H1 (cell line): ENCODE measurements around the gene PDE3A. TPM values are rescaled to one million over a fixed set of nuclear protein-coding genes. Genes with fewer than 3 reads are reported as not detected.

Experiments
- CTCF ChIA-PET: fragments of 300-600 bp; sonication (Branson Sonifier 250); formaldehyde crosslinking; loops from one replicate; lab custom pipeline; 2021; ENCODE audit not compliant: partially characterized antibody; lab: Charles Lee
- POLR2A ChIA-PET: fragments of 300-600 bp; sonication (Branson Sonifier 250); formaldehyde crosslinking; loops from one replicate; lab custom pipeline; 2021; ENCODE audit warnings: inconsistent platforms; ENCODE audit not compliant: partially characterized antibody; lab: Charles Lee
- DNase-seq, 2 experiments: peaks; one replicate each; pipeline versions ENCODE4 v3.0.0 to v3.0.0-alpha.2; 2010 to 2022; ENCODE audit warnings: low spot score in 2 of 2, low read depth in 1 of 2, mixed read lengths in 1 of 2
- FAIRE-seq: peaks from 2 replicates; lab custom pipeline; 2011; peaks lifted over from hg19 to GRCh38; lab: Jason Lieb, UNC
- H2AFZ ChIP-seq: 2 replicates; pipeline ENCODE4 v1.8.1; 2012; ENCODE audit warnings: low read length, inconsistent platforms
- H2AK5ac ChIP-seq: 2 replicates; pipeline ENCODE4 v1.6.1; 2013; ENCODE audit warnings: low read depth, low read length
- H2BK120ac ChIP-seq: replicated peaks from 2 replicates; pipeline ENCODE3; 2013; ENCODE audit warnings: low read depth, low read length, inconsistent platforms
- H2BK12ac ChIP-seq: 2 replicates; pipeline ENCODE4 v1.6.1; 2013; ENCODE audit warnings: low read depth, low read length
- H2BK15ac ChIP-seq: 2 replicates; pipeline ENCODE4 v1.6.1; 2013; ENCODE audit warnings: low read length
- H2BK20ac ChIP-seq: 2 replicates; pipeline ENCODE4 v1.6.1; 2013; ENCODE audit warnings: low read length
- H2BK5ac ChIP-seq: 2 replicates; pipeline ENCODE4 v1.6.1; 2013; ENCODE audit warnings: low read depth, low read length
- H3K14ac ChIP-seq: 2 replicates; pipeline ENCODE4 v1.6.1; 2013; ENCODE audit warnings: inconsistent platforms; ENCODE audit not compliant: insufficient read length
- H3K18ac ChIP-seq: 2 replicates; pipeline ENCODE4 v1.6.1; 2013; ENCODE audit warnings: low read length; ENCODE audit errors: extremely low read depth
- H3K23ac ChIP-seq: 2 replicates; pipeline ENCODE4 v1.6.1; 2013; ENCODE audit warnings: inconsistent platforms; ENCODE audit not compliant: insufficient read length
- H3K23me2 ChIP-seq: 2 replicates; pipeline ENCODE4 v1.6.1; 2013; ENCODE audit warnings: low read depth, low read length
- H3K27ac ChIP-seq: 2 replicates; pipeline ENCODE4 v1.6.1; 2011; ENCODE audit warnings: low read depth, low read length, inconsistent platforms
- H3K27me3 ChIP-seq, 4 experiments: replicated peaks in 1 of 4; 1 replicate in 1 of 4; 2 replicates in 3 of 4; pipeline versions ENCODE4 v1.6.1 to v1.8.1; 2011 to 2013; ENCODE audit warnings: low read length in 3 of 4, mild to moderate bottlenecking in 3 of 4, inconsistent platforms in 2 of 4, mixed read lengths in 2 of 4, moderate library complexity in 1 of 4; ENCODE audit not compliant: control insufficient read depth in 3 of 4, insufficient read depth in 3 of 4; ENCODE audit errors: extremely low read depth in 1 of 4
- H3K36me3 ChIP-seq, 4 experiments: 2 replicates each; pipeline versions ENCODE4 v1.6.1 to v1.8.1; 2011 to 2013; ENCODE audit warnings: mild to moderate bottlenecking in 4 of 4, low read length in 3 of 4, moderate library complexity in 2 of 4, control low read depth in 1 of 4, inconsistent platforms in 1 of 4; ENCODE audit not compliant: insufficient read depth in 4 of 4, control insufficient read depth in 2 of 4
- H3K4ac ChIP-seq: replicated peaks from 2 replicates; pipeline ENCODE3; 2013; ENCODE audit warnings: low read length, low read depth, mixed read lengths, inconsistent platforms; ENCODE audit not compliant: insufficient read length
- H3K4me1 ChIP-seq, 4 experiments: replicated peaks in 1 of 4; 1 replicate in 1 of 4; 2 replicates in 3 of 4; pipeline versions ENCODE4 v1.6.1 to v1.8.1; 2011 to 2013; ENCODE audit warnings: low read length in 3 of 4, inconsistent platforms in 2 of 4, mixed read lengths in 1 of 4; ENCODE audit not compliant: insufficient read depth in 4 of 4, control insufficient read depth in 3 of 4
- H3K4me2 ChIP-seq, 2 experiments: 2 replicates each; pipeline versions ENCODE4 v1.6.1 to v1.8.1; 2011 to 2013; ENCODE audit warnings: low read depth in 2 of 2, low read length in 2 of 2, control low read depth in 1 of 2, inconsistent platforms in 1 of 2, mild to moderate bottlenecking in 1 of 2; ENCODE audit not compliant: insufficient read depth in 1 of 2
- H3K4me3 ChIP-seq, 4 experiments: fragments of 200-600, 300-600 bp in 1 of 4; sonication (generic), shearing (Covaris generic), sonication (Bioruptor Twin) in 1 of 4; 2 replicates each; pipeline versions ENCODE4 v1.5.1 to v1.8.1; 2011 to 2016; ENCODE audit warnings: low read length in 4 of 4, low read depth in 3 of 4, control low read depth in 2 of 4, inconsistent platforms in 2 of 4, mild to moderate bottlenecking in 2 of 4, mixed read lengths in 1 of 4, moderate library complexity in 1 of 4; ENCODE audit not compliant: insufficient read depth in 2 of 4; ENCODE audit errors: extremely low read depth in 1 of 4
- H3K56ac ChIP-seq: replicated peaks from 2 replicates; pipeline ENCODE3; 2013; ENCODE audit warnings: low read depth, mild to moderate bottlenecking, mixed read lengths, low read length, inconsistent platforms; ENCODE audit not compliant: insufficient read length
- H3K79me1 ChIP-seq: 2 replicates; pipeline ENCODE4 v1.6.1; 2013; ENCODE audit warnings: low read depth, low read length, control low read depth
- H3K79me2 ChIP-seq, 2 experiments: 2 replicates each; pipeline versions ENCODE4 v1.6.1 to v1.8.1; 2012 to 2013; ENCODE audit warnings: low read length in 2 of 2, mild to moderate bottlenecking in 2 of 2, inconsistent platforms in 1 of 2; ENCODE audit not compliant: insufficient read depth in 2 of 2, control insufficient read depth in 1 of 2
- H3K9ac ChIP-seq, 4 experiments: replicated peaks in 1 of 4; 1 replicate in 1 of 4; 2 replicates in 3 of 4; pipeline versions ENCODE4 v1.6.1 to v1.8.1; 2011 to 2013; ENCODE audit warnings: low read depth in 3 of 4, low read length in 3 of 4, control low read depth in 2 of 4, mild to moderate bottlenecking in 2 of 4, moderate library complexity in 2 of 4, inconsistent platforms in 1 of 4; ENCODE audit errors: extremely low read depth in 1 of 4
- H3K9me3 ChIP-seq, 2 experiments: 2 replicates each; pipeline versions ENCODE4 v1.6.1 to v1.8.1; 2012 to 2013; ENCODE audit warnings: mild to moderate bottlenecking in 2 of 2, moderate library complexity in 2 of 2, control low read depth in 1 of 2, inconsistent platforms in 1 of 2, low read depth in 1 of 2, low read length in 1 of 2, mixed read lengths in 1 of 2; ENCODE audit not compliant: insufficient read depth in 2 of 2
- H4K20me1 ChIP-seq, 2 experiments: replicated peaks in 1 of 2; 2 replicates each; pipeline versions ENCODE3 to v1.8.1; 2011 to 2013; ENCODE audit warnings: inconsistent platforms in 2 of 2, low read length in 2 of 2, mild to moderate bottlenecking in 1 of 2; ENCODE audit not compliant: insufficient read depth in 2 of 2, control insufficient read depth in 1 of 2
- H4K5ac ChIP-seq: 2 replicates; pipeline ENCODE4 v1.6.1; 2013; ENCODE audit warnings: low read length, low read depth, mixed read lengths, inconsistent platforms; ENCODE audit not compliant: insufficient read length
- H4K8ac ChIP-seq: 2 replicates; pipeline ENCODE4 v1.8.0; 2013; ENCODE audit warnings: mild to moderate bottlenecking, moderate library complexity, low read length, inconsistent platforms; ENCODE audit not compliant: insufficient read depth; ENCODE audit errors: extremely low read depth
- H4K91ac ChIP-seq: replicated peaks from 2 replicates; pipeline ENCODE3; 2013; ENCODE audit warnings: low read length, mixed read lengths, inconsistent platforms; ENCODE audit not compliant: insufficient read length
- CBX5 ChIP-seq: fragments of 300-800, 300-1000 bp; sonication (generic); IDR thresholded peaks from 2 replicates; pipeline ENCODE4 v1.7.1; 2016; ENCODE audit warnings: antibody characterized with exemption, low read length, low read depth
- CHD2 ChIP-seq: IDR thresholded peaks from 2 replicates; pipeline ENCODE4 v1.6.1; 2012; ENCODE audit warnings: low read length, improper control_type of control experiment
- NRF1 ChIP-seq: IDR thresholded peaks from 2 replicates; pipeline ENCODE4 v1.6.1; 2011; ENCODE audit warnings: mild to moderate bottlenecking, low read depth, low read length, improper control_type of control experiment
- RAD21 ChIP-seq, 2 experiments: IDR thresholded peaks in 1 of 2; conservative IDR thresholded peaks in 1 of 2; 2 replicates each; pipeline ENCODE4 v1.6.1; 2011; ENCODE audit warnings: low read depth in 2 of 2, low read length in 2 of 2, improper control_type of control experiment in 1 of 2, inconsistent platforms in 1 of 2, mild to moderate bottlenecking in 1 of 2, moderate library complexity in 1 of 2
- YY1 ChIP-seq: IDR thresholded peaks from 2 replicates; pipeline ENCODE4 v1.6.1; 2011; ENCODE audit warnings: low read depth, mild to moderate bottlenecking, low read length
- WGBS, 2 experiments: shearing (Covaris generic) in 1 of 2; methylation state at CpG; one replicate each; pipeline versions ENCODE4 v1.1.6 to v1.1.7; 2013 to 2015; ENCODE audit warnings: low lambda C conversion rate in 2 of 2, mixed read lengths in 2 of 2, inconsistent platforms in 1 of 2, low coverage in 1 of 2, missing lambda C conversion rate in 1 of 2; ENCODE audit not compliant: insufficient replicate concordance in 2 of 2, insufficient coverage in 1 of 2, insufficient read length in 1 of 2; ENCODE audit errors: extremely low coverage in 1 of 2, missing lambda C conversion rate in 1 of 2; 5-methylcytosine and 5-hydroxymethylcytosine counted together
- polyA plus RNA-seq, 7 experiments: library from polyadenylated mRNA; depleted of rRNA in 3 of 7; stranded (reverse) in 5 of 7; unstranded in 2 of 7; fragments of >200 nt in 5 of 7; fragments of 200-250 nt in 2 of 7; gene quantifications; 1 replicate in 5 of 7; 2 replicates in 1 of 7; 4 replicates in 1 of 7; pipeline versions ENCODE4 v1.2.1 to v1.2.3, GENCODE V29; 2011 to 2013; ENCODE audit warnings: missing spikeins in 2 of 7, mixed read lengths in 2 of 7
- total RNA-seq: library from RNA; stranded (reverse); fragmentation: NEBNext Ultra II Directional; extraction: Animal tissue kit (Norgen Biotek cat#: 25700); gene quantifications from 2 replicates; pipeline ENCODE4 v1.2.1, GENCODE V29; 2021

The PDE3A gene
- total and polyA plus RNA-seq, 2 of the 8 experiments (the other 6 are each of a cell fraction or from before 2014, with no cell fraction given), result 1.4 to 3.4 TPM

DNA sequence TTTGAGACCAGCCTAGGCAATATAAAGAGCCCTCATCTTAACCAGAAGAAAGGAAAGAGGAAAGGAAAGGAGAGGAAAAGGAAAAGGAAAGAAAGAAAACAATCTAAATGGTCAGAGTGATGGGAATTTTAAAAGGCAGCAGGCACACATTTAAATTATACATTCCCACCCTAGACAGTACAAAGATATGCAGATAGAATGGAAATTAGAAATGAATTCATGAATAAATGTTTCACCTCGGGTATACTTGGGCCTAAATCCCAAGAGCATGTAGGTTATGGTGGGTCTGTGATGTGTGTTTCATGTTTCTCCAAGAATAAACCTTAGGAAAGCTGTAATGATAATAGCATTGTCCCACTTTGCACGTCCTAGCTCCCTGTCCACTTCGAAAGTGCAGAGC is 222.2 kb downstream of the PDE3A start:
- H2BK5ac ChIP-seq, result no peak overlapping the region
- H2BK20ac ChIP-seq, result no peak overlapping the region
- no peak overlapping the region for H2BK120ac ChIP-seq
- H3K14ac ChIP-seq, result no peak overlapping the region
- DNase-seq (no peak), FAIRE-seq (no peak)
- H3K27ac ChIP-seq, result no peak overlapping the region
- no peak overlapping the region for H2BK12ac ChIP-seq
- H3K56ac ChIP-seq, result no peak overlapping the region
- no peak overlapping the region for H3K18ac ChIP-seq
- no peaks in the 10 kb centered on the region for H4K20me1 ChIP-seq
- no peaks in the 10 kb centered on the region for H3K27me3 ChIP-seq
- TF ChIP-seq YY1, result no peak
- TF ChIP-seq RAD21 (IDR thresholded peaks at IDR 0.05 in 1 of 2, conservative IDR thresholded peaks at IDR 0.05 in 1 of 2; ENCODE audit: low read depth in 2 of 2, low read length in 2 of 2), result no peak
- TF ChIP-seq NRF1, result no peak
- TF ChIP-seq CBX5, result no peak
- TF ChIP-seq CHD2, result no peak
- WGBS, 2 experiments, result 93% methylated on average over 3 of the region's 3 CpGs; no CpG with 5 or more reads in 1 of the 2 experiments
- H3K9me3 ChIP-seq, result no peaks in the 10 kb centered on the region
- no peak overlapping the region for H3K4me3 ChIP-seq
- H2AFZ ChIP-seq, result no peak overlapping the region
- H2BK15ac ChIP-seq, result no peak overlapping the region
- no peaks in the 10 kb centered on the region for H3K79me1 ChIP-seq
- peaks cover 0 to 8% (median 0%) of the 10 kb centered on the region in 4 experiments; a peak in 1 of 7 replicates for H3K4me1 ChIP-seq
- H3K9ac ChIP-seq, result no peak overlapping the region
- no peaks in the 10 kb centered on the region for H3K79me2 ChIP-seq
- no peaks in the 10 kb centered on the region for H3K23me2 ChIP-seq
- H4K5ac ChIP-seq, result no peak overlapping the region
- POLR2A ChIA-PET, result no interaction called here
- no peak overlapping the region for H2AK5ac ChIP-seq
- CTCF ChIA-PET, result no interaction called here
- H4K91ac ChIP-seq, result no peak overlapping the region
- no peak overlapping the region for H4K8ac ChIP-seq
- no peak overlapping the region for H3K4ac ChIP-seq
- H3K4me2 ChIP-seq, result no peak overlapping the region
- H3K23ac ChIP-seq, result no peak overlapping the region
- no peaks in the 10 kb centered on the region for H3K36me3 ChIP-seq
